ENCODE data around the gene GLG1.

GRCh38 chr16:74463888-74464287, 143.0 kb downstream of the GLG1 start:
- TF ChIP-seq HNF4G (IDR thresholded peaks at IDR 0.05): no peak
- TF ChIP-seq RAD21 (IDR thresholded peaks at IDR 0.05): no peak
